C4-2B (cell line): Measurements from ENCODE around the gene GPHA2.

Experiments
- CTCF ChIP-seq: fragments of 450-650 bp; conservative IDR thresholded peaks from 2 replicates; pipeline ENCODE4 v1.5.1; 2017; ENCODE audit warnings: mild to moderate bottlenecking
- ZFX ChIP-seq: fragments of 450-650 bp; IDR thresholded peaks from 2 replicates; pipeline ENCODE4 v1.6.1; 2017

GRCh38 chr11:64909653-64910343 lies 25.9 kb downstream of the GPHA2 start:
- TF ChIP-seq CTCF (no peak), ZFX (no peak)
